Measurements from ENCODE around the gene CIB4.

Gene CIB4

DNA sequence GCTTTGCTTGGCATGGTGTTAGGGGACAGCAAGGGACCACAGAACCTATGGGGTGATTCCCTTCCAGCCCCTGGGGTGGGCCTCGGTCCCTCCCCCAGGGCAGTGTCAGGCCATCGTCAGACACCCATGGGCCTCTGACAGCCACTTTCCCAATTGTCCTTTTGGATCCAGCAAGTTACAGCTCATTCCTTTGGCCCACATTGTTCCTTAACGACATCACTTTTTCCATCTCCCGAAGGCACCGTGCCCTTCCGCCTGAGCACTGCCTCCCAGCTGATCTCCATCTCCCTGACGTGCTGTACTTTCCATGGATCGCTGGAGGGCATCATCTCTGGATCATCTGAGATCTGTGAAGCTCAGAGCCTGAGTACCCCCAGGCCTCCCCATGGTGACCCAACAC lies 41.0 kb upstream of the CIB4 start:
- TF ChIP-seq, protein P1, sequence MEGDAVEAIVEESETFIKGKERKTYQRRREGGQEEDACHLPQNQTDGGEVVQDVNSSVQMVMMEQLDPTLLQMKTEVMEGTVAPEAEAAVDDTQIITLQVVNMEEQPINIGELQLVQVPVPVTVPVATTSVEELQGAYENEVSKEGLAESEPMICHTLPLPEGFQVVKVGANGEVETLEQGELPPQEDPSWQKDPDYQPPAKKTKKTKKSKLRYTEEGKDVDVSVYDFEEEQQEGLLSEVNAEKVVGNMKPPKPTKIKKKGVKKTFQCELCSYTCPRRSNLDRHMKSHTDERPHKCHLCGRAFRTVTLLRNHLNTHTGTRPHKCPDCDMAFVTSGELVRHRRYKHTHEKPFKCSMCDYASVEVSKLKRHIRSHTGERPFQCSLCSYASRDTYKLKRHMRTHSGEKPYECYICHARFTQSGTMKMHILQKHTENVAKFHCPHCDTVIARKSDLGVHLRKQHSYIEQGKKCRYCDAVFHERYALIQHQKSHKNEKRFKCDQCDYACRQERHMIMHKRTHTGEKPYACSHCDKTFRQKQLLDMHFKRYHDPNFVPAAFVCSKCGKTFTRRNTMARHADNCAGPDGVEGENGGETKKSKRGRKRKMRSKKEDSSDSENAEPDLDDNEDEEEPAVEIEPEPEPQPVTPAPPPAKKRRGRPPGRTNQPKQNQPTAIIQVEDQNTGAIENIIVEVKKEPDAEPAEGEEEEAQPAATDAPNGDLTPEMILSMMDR (IDR thresholded peaks at IDR 0.05; ENCODE audit: low read length, missing control alignments) = no peak
- no peak for DNase-seq (ENCODE audit: low read depth)

DNA sequence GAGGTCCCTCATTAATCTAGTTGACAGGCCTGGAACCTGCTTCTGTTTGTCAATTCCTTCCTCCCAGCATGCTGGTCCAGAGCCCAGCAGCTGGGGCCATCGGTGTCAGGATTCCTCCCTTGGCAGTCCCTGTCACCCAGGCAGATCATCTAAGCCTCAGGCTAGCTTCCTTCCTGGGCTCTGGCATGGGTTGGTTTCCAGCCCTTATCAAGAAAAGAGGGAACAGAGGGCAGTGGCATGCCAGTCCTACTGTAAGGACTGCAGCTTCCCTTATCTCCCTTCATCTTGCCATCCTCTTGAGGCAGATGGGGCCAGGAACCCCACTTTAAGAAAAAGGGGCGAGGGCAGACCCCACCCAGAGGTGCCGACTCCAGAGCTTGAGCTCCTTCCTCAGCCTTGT lies 40.5 kb upstream of the CIB4 start:
- DNase-seq (ENCODE audit: low read depth) = no peak
- TF ChIP-seq, protein P1 (IDR thresholded peaks at IDR 0.05; ENCODE audit: low read length, missing control alignments) = no peak
- H3K4me3 ChIP-seq (replicated peaks; ENCODE audit: low read depth, low read length) = no peak overlapping the region

More for the DNA sequence above, 41.0 kb upstream of the CIB4 start:
- H3K4me3 ChIP-seq (replicated peaks; ENCODE audit: low read depth, low read length) = no peak overlapping the region

DNA sequence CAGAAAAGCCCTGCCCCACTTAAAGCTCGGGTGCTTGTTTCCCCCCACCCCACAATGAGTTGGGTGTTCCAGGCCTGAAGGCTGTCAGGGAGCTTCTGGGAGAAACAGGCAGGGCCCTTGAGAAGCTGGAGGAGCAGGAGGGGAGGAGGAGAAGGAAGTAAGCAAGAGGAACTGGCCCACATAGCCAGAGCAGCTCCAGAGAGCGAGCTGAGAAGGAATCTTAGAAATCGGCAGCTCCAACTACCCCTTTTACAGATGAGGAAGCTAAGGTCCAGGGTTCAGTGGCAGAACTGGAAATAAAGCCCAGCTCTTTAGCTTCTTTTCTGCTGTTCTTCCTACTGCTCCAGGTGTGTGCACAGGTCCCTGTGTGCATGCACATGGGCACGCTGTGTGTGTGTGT lies 38.7 kb upstream of the CIB4 start:
- TF ChIP-seq, protein P1 (IDR thresholded peaks at IDR 0.05; ENCODE audit: low read length, missing control alignments) = no peak
- no peak overlapping the region for H3K4me3 ChIP-seq (replicated peaks; ENCODE audit: low read depth, low read length)
- DNase-seq (ENCODE audit: low read depth) = no peak

DNA sequence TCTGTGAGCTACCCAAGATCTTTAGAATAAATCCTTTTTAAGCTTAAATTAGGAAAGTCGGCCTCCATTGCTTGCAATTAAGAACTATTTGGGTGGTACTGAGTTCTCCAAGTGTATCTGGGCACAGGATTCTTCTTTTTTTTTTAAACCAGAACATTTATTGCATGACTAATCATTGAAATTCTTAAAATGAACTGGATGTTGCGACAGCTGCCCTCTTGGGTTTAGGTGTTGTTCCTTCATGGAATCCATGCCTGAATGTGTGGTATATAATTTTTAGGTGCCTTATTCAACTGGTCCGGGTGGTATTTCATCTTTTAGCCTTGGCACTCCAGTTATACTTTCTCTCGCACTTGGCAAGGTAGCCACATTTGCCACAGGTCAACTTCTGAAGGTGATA lies 36.9 kb upstream of the CIB4 start:
- H3K4me3 ChIP-seq (replicated peaks; ENCODE audit: low read depth, low read length) = no peak overlapping the region
- no peak for DNase-seq (ENCODE audit: low read depth)
- TF ChIP-seq, protein P1 (IDR thresholded peaks at IDR 0.05; ENCODE audit: low read length, missing control alignments) = no peak

DNA sequence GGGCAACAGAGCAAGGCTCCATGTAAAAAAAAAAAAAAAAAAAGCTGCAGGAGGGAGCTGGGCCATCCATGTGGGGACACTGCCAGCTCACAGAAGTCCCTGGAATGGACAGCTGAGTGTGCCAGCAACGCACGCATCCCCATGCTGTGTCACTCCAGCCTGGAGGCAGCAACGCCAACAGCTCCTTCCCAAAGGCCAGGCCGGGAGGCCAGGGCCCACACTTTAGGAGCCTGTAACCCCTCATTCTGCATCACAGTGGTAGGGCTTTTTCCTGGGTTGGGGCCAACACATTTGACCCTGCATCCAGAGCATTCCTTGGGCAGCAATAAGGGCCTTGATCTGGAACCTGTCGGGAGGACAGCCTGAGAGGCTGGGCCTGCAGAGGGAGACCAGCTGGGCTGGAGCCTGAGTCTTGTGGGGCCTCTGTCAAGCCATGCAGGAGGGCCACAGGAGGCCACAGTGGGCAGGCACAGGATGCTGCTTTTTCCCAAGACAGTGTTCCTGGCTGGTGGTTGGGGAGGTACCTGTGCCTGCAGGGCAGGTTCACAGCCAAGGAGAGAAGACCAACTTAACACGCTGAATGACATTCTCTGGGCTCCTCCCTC lies 34.6 kb upstream of the CIB4 start:
- DNase-seq (ENCODE audit: low read depth) = no peak
- TF ChIP-seq, protein P1 (IDR thresholded peaks at IDR 0.05; ENCODE audit: low read length, missing control alignments) = no peak
- H3K4me3 ChIP-seq (replicated peaks; ENCODE audit: low read depth, low read length) = no peak overlapping the region

DNA sequence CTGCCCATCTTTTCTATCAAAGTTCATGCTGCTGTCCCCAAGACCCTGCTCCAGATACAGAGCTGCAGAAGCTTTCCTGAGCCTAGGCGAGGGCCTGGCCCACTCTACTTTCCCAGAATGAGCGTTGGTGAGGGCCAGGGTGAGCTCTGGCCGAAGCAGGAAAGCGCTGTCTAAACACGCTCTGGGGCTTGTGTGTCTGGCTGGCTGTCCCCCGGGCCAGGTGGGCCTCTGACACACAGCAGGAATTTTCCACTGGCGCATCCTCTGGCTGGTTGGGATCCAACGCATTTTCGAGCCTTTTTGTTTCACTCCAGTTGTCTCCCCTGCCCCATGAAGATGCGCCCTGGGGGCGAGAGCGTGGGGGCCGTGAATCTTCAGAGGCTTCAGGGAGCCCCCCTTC lies 33.6 kb upstream of the CIB4 start:
- no peak overlapping the region for H3K4me3 ChIP-seq (replicated peaks; ENCODE audit: low read depth, low read length)
- TF ChIP-seq, protein P1 (IDR thresholded peaks at IDR 0.05; ENCODE audit: low read length, missing control alignments) = no peak
- DNase-seq (ENCODE audit: low read depth) = no peak

Data from fibroblast of pulmonary artery (primary cell).